GM18858 (cell line): Measurements from ENCODE around the gene ZBTB24.

Experiments
- ATAC-seq: cut with Tn5 transposase; IDR thresholded peaks from one replicate; pipeline ENCODE4 v1.9.1; 2021; ENCODE audit not compliant: unreplicated experiment

The ZBTB24 gene

GRCh38 chr6:109503327-109504224, 20.6 kb upstream of the ZBTB24 start:
- no peak for ATAC-seq

GRCh38 chr6:109498936-109499335, 15.9 kb upstream of the ZBTB24 start:
- no peak for ATAC-seq

GRCh38 chr6:109498052-109498451, 15.0 kb upstream of the ZBTB24 start:
- ATAC-seq = no peak

DNA sequence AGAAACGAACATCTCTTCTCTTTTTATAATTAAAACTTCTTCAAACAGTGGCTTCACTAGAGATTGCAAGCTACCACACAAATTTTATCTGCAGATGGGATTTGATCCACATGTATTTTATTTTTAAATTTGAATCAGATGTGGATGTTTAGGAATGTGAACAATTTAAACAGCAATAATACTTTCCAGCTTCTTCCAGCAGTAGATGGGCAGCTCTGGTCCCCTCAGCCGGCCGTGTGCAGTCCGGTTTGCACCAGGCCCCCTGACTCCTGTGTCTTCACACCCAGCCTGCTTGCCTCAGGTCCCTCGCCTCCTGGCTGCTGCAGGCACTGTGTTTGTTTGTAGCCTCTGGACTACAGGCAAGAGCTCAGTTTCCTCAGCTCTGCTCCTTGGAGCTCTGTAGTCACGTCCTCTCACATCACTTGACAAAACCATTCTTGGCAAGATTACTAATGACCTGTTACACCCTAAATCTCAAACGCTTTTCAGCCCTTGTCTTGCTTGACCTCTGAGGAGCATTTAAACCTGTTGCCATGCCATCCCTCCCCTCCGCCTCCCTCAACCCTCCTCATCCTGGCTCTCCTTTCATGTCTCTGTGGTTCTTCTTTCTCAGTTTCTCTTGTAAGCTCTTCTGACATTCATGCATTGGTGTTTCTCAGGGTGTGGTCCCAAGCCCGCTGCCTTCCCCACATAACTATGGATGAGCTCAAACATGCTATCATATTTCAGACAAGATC, 13.2 kb upstream of the ZBTB24 start:
- no peak for ATAC-seq

DNA sequence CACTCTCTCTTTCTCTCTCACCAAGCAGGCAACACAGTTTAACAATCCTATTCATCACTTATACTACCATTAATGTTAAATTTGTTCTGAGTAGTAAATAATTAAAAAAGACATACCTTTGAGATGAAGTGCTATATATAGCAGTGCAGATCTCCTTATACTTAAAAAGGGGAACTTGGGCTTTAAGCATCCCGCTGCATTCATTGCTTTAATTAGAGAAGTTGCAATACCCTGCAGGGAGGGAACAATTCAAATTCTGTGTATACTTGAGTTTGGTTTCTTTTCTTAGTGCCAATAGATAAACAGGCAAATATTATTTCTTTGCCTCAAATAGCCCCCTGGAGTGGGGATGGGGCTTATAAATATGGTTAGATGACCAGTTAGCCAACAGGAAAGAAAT, 10.8 kb upstream of the ZBTB24 start:
- no peak for ATAC-seq

GRCh38 chr6:109491207-109491938, 8.4 kb upstream of the ZBTB24 start:
- ATAC-seq = no peak

DNA sequence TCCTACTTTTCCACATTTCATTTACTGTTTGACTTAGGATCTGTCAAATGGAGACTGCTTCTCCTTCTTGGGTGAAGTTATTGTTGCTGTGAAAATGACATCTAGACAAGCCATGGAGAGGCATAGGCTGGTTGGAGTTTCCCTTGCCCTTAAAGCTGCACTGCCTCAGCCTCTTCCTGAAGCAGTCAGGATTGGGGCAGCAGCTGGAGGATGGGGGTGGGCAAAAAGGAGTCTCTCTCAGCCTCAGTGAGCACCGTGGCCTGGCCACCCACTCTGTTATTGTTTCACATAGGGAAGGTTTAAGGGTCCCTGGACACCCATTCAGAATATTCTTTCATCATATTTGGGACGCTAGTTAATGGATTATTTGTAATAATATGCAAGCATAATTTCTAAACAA, 7.7 kb upstream of the ZBTB24 start:
- no peak for ATAC-seq

DNA sequence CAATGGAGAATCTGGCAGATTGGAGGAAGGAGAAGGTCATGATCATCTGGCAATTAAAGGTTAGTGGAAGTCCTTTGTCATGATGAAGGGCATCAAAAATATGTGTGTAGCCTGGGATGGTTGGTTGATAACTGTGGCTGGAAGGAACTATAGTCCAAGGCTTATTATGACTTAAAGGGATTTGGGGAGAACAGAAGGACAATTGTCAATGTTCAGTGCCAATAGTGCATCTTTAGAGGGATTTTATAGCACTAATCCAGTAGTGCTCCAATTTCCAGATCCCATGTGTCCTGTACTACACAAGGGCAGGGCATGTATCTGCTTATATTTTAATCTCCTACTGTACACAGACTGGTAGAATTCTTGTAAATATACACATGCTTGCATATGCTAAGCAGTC, 5.0 kb upstream of the ZBTB24 start:
- ATAC-seq = no peak

GRCh38 chr6:109486068-109486467, 3.0 kb upstream of the ZBTB24 start:
- ATAC-seq = no peak

- no peak for ATAC-seq
Measured at GRCh38 chr6:109485266-109485935, 2.4 kb upstream of the ZBTB24 start.

- ATAC-seq = no peak
Measured at GRCh38 chr6:109484122-109484521, 1.1 kb upstream of the ZBTB24 start.

DNA sequence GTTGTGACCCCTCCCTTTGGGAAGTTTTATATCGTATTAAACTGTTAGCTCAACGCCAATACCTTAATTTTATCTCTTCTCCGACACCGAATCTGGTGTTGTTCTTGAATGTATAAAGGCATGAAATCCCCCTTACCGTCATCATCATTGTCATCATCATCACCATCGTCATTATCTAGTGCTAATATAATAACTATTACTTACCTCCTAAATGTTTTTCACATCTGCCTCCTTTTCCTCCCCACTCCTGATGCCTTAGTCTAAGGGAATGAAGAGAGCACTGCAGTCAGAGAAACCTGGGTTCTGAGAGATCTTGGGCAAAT, 677 bp upstream of the ZBTB24 start:
- no peak for ATAC-seq

DNA sequence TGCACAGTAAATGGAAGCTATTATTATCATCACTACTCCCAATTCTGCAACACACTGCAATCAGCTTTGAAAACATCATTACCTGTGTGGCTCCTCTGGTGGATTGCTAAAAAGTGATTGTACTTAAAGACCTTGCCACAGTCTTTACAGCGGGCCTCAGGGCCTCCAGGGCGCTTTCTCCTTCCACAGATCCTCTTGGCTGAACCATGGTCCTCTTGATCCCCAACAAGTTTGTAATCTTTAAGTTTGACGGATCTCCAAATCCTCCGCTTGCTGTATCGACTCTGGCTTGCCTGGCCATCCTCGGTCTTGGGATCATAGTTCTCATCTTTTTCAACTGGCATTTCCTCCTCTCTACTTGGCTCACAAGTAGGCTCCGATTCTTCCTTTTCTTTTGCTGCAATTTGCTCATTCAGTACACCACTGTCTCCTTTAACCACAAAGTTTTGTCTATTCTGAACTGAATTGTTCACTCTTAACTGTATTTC, 2.0 kb downstream of the ZBTB24 start:
- no peak for ATAC-seq

- no peak for ATAC-seq
Measured at GRCh38 chr6:109478841-109479624, 4.0 kb downstream of the ZBTB24 start.

GRCh38 chr6:109478222-109478805, 4.7 kb downstream of the ZBTB24 start:
- ATAC-seq = no peak

GRCh38 chr6:109477725-109478124, 5.3 kb downstream of the ZBTB24 start:
- peak; percentile 44 for ATAC-seq

DNA sequence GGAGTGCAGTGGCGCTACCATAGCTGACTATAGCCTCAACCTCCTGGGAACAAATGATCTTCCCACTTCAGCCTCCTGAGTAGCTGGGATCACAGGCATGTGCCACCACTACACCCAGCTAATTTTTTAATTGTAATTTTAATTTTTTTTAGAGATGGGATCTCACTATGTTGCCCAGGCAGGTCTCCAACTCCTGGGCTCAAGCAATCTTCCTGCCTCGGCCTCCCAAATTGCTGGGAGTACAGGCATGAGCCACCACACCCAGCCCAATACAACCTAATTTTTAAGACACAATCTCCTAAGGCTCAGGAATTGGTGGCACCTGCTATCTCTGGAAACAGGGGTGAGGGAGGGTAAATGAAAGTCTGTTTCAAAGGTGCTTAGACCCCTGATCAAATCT, 5.8 kb downstream of the ZBTB24 start:
- ATAC-seq = no peak

DNA sequence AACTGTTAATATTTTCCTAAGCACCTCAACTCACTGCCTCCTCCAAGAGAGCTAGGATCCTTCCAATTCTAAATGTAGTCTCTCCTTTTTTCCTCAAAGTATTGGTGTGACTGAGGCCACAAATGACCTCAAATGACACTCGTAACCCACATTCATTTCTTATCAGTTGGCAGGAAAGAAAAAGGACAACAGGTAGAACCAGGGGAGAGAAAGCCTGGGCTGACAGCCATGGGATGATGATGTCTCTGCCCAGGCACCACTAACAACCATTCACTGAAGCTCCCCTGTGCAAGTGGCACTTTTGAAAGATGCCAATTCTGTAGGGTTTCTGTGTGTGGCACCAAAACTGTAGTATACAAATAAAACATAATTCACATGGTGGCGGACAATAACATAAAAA, 7.4 kb downstream of the ZBTB24 start:
- ATAC-seq = no peak

- no peak for ATAC-seq
Measured at GRCh38 chr6:109474995-109475394, 8.0 kb downstream of the ZBTB24 start.

DNA sequence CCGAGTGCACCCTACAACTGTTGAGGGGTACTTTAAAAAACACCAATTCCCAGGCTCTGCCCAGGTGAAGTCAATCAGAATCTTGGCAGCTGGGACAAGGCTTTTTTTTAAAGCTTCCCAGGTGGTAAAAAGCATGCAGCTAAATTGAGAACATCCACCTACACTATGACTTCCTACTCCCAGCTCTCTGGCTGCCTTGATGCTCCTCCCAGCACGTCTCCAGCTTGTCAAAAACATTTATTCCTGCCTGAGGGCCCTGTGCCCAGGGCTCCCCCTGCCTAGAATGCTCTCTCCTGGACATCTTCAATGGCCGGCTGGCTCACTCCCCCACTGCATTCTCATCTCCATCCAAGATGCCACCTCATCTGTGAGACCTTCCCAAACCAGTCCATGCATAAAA, 9.9 kb downstream of the ZBTB24 start:
- no peak for ATAC-seq
